Epidermal melanocyte (primary cell): ENCODE results near the gene GLB1L3.
"Not testable (repeated sequence)": the region's sequence is repeated elsewhere in the genome, so short reads cannot be mapped to it uniquely, and the experiment has no call there.

ENCODE experiments used
- DNase-seq: peaks from one replicate; pipeline ENCODE4 v3.0.0; 2011; ENCODE audit warnings: low spot score; ENCODE audit not compliant: insufficient read length

GLB1L3 gene

DNA sequence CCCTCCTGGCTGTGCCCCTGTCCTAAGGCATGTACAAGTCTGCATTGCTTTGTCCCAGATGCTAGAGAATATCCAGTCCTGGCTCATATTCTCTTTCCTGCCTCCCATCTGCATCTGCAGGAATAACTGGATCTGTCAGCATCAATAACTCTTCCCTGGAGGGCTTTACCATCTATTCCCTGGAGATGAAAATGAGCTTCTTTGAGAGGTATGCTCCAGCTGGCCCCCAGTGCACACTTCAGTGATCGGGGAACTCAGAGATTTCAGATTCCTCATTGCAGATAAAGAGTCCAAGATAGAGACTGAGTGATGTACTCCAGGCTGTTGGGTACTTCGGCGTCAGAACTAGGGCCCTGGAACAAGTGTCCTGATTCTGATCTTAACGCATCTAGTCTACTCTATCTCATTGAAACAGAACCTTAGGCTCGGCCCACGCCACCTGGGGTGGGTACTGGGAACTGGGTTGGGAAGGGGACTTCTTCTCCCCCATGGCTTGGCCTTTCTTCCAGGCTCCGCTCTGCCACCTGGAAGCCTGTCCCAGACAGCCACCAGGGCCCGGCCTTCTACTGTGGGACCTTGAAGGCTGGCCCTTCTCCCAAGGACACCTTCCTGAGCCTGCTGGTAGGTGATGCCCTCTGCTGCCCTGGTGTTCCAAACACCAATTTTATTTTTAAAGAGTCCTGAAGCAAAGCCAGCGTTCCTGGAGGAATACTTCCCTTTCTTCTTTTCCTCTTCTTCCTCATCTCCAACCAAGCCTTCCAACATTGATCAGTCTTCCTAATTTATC lies 37.8 kb downstream of the GLB1L3 start:
- no peak for DNase-seq

DNA sequence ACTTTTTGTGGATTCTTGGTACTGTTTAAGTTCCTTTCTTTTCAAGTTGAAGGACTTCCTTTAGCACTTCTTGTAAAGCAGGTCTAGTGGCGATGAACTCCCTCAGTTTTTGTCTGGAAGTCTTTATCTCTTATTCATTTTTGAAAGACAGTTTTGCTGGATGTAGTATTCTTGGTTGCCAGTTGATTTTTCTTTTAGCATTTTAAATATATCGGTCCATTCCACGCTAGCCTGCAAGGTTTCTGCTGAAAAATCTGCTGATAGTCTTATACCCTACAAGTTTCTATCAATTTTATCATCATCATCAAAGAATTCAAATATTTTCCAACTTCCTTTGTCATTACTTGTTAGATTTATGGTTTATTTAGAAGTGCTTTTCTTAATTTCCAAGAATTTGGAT lies 40.9 kb downstream of the GLB1L3 start:
- DNase-seq, result no peak

DNA sequence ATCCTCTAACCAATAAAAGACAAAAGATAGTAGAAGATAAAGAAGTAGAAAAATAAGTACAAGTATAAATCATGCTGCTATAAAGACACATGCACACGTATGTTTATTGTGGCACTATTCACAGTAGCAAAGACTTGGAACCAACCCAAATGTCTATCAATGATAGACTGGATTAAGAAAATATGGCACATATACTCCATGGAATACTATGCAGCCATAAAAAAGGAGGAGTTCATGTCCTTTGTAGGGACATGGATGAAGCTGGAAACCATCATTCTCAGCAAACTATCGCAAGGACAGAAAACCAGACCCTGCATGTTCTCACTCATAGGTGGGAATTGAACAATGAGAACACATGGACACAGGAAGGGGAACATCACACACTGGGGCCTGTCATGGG lies 45.2 kb downstream of the GLB1L3 start:
- DNase-seq, result not testable (repeated sequence)

DNA sequence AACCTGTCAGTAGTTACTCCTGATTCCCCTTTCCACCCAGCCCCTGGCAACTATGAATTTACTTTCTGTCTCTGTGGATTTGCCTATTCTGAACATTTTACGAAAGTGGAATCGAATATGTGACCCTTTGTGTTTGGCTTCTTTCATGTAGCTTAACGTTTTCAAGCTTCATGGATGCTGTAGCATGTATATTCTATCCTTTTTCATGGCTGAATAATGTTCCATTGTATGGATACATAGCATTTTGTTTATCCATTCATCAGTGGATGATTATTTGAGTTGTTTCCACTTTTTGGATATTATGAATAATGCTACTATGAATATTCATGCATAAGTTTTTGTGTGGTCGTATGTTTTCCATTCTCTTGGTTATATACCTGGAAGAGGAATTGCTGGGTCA lies 46.4 kb downstream of the GLB1L3 start:
- no peak for DNase-seq

DNA sequence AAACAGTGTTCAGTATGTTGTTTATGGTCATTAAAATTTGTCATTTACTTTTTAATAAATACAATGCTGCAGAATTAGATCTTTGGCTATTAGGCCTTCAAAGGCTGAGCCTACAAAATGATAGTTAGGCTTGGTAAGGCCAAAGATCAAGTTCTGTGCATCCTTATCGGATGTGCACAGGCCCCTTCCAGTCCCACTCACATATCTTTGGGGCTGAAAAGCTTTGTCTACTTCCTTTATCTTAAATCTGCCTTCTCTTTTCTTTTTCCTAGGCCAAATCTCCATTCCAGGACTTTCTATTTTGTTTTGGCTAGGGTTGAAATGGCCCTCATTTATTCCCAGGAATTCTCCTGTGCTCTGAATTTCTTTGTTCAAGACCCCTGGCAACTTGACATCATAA lies 52.3 kb downstream of the GLB1L3 start:
- DNase-seq, result no peak

DNA sequence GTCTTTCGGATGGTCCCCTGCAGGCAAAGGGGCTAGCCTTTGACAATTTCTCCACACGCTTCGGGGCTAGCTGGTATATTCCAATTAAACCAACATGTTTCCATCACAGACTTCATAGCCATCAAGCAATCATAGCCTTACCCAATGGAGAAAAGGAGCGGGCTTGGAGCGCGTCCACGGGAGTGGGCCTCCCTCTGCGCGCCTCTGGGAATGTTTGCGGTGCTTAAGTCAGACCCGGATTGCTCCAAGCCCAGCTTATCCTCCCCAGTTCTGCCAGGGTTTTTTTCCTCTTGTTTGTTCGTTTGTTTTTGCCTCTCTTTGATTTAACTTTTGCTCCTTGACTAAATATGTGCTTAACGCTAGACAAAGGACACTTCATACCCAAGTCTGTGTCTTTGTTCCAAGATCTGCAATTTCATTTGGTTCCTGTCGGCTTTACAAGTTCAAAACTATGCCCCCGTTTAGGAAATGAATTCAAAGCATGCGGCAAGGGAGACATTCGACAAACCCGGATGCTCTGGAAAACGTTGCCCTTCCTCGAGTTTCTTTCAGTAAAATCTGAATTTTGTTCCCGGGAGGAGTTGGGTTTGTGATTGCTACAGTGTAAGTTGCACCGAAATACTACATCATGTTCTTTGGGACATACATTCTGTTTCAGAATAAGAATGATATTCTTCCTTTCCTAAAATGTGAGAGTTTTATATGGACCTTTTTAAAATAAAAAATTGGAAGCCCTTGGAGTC lies 54.6 kb downstream of the GLB1L3 start:
- DNase-seq, result no peak

DNA sequence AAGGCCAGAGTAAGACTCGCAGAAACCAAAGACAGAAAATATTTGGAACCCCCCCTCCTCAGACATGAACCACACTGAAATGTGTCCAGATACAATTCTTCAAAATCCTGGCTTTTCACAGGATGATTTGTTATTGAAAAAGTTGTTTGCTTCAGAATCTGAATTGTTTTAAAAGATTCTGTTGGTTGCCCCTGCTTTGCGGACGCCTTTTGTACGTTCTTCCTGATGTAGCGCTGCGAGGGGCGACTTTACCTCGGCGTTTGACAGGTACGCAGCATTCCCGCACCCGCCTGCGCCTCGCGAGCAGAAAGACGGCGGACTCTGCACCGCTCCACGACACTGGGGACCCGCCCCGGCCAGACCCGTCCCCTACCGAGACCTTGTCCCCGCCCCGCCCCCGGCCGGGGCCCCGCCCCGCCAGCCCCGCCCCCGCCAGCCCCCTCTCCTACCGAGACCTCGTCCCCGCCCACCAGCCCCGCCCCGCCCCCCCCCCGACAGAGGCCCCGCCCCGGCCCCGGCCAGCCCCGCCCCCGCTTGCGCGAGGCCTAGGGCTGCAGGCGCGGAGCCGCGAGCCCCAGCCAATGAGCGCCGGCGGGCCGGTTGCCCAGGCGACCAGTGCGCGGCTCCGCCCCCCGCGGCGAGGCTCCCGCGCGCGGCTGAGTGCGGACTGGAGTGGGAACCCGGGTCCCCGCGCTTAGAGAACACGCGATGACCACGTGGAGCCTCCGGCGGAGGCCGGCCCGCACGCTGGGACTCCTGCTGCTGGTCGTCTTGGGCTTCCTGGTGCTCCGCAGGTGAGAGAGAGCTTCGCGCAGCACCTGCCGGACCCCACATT lies 55.4 kb downstream of the GLB1L3 start, which contains the start of gene GLB1L2:
Gene GLB1L2, plus strand, starts transcription at position 635 of the 835 bp plus-strand sequence. Its CDS starts 74 bp downstream, at position 709.
- DNase-seq, result peak; percentile 70

DNA sequence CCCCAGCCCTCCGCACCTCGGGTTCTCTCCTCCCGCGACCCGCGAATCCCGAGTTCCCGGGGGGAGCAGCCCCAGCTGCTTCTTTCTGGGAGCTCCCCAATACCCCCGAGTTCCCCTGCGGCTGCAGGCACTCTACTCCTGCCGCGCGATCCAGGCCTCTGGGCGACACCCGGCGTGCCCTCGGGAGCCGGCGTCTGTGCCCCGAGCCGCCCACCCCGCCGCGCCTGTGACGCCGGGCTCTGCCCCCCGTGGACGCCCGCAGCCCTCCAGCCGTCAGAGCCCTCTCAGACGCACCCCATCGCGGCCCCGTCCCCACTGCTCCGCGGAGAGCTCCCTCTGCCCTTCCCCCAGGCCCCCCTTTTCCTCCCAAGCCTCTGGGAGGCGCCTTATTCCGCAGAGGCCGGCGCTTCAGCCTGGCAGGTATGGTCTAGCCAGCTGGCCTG lies 56.0 kb downstream of the GLB1L3 start:
- DNase-seq, result no peak

DNA sequence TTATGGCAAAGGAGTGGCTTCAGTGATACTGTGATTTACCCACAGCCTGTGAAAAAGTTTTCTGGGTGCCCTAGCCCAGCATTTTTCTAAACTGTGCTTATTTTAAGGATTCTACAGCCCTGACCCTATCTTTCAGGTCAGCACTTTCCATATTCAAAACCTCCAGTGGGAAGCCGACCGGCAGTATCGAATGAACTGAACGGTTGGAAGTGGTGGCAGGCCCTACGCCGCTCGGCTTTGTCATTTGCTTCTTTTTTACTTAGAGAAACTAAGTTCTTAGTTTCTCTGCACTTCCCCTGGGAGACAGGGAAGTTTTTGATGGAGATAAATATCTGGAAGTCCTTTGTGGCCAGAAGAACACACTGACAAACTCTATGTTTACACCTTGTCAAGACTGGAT lies 56.6 kb downstream of the GLB1L3 start:
- no peak for DNase-seq

DNA sequence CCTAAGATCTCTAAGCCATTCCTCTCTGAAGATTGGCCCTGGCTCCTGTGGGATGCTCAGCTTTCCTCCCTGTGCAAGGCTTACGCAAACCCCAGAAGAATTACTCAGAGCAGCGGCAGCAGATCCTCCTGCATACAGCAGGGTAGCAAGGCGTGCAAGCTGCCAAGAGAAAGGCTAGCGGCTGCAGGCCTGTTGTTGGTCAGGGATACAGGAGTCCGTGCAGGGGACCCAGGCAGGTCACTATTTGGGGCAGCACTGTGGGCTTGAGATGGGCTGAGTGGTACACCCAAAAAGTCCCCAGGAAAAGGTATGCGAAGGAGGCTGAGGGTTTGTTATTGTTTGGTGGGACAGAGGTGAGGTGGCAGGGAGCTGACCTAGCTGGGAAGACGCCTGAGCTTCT lies 57.1 kb downstream of the GLB1L3 start:
- no peak for DNase-seq

DNA sequence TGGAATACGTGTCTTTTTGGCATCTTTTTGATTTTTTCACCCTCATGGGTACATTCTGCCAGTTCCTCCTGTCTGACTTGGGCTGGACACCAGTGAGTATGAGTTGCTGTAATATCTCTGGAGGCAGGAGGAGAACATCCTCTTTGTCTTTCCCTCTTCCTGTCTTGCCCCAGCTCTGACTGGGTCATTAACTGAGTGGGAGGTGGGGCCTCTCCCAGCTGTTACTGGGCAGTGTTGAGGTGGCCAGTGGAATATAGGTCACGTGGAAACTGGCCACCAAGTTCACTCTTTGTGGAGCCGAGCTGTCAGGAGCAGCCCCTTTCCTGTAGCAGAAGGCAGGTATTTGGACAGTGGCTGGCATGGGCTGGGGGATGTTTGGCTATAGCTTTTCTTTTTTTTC lies 57.8 kb downstream of the GLB1L3 start:
- DNase-seq, result no peak

DNA sequence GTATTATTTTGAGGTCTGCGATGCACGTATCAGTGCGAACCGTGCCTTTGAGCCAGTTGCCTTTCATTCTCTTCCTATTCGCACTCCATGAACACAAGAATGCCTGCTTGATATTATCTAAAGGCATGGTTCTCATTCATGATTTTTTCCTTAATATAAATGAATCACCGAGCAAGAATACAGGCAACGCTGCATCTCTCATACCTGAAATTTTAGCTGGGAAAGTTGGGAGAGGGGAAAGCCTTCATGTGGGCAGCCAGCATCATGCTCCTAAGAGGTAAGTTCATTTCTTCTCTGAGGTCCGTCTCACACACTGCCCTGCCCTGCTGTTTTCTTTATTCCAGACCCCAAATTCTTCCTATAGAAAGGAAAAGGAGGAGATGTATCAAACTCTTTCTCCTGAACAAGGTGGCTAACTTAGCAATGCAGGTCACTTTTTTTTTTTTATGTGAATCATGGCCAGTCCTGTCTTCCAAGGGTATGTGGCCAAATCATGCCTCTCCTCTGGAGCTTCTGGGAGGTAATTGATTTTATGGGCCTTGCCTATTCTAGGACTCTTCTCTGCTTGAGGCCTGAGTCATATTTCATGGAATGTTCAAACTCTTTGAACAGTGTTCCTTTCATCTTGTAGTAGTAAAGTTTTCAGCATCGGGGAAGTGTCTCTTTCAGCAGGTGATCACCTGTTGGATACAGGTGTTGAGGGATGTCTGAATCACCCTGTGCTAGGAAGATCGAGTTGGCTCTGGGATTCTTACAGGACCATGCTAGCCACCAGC lies 58.8 kb downstream of the GLB1L3 start:
- no peak for DNase-seq

DNA sequence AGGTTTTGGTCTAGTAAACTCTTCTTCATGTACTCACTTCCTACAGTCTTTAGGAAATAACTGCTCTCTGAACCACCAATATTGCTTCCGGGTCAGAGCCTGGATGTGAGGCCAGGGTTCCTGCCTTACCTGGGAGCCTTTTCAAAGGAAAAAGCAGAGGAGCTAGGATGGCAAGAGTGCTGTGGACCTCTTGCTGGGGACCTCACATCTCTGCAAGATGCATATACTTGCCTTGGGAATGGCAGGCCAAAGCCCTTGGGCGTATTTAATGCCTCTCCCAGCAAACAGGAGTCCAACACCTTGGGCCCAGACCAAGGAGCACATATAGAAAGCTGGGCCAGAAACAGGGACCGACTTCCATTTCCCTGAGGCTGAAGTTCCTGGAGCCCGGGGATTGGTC lies 60.9 kb downstream of the GLB1L3 start:
- no peak for DNase-seq

DNA sequence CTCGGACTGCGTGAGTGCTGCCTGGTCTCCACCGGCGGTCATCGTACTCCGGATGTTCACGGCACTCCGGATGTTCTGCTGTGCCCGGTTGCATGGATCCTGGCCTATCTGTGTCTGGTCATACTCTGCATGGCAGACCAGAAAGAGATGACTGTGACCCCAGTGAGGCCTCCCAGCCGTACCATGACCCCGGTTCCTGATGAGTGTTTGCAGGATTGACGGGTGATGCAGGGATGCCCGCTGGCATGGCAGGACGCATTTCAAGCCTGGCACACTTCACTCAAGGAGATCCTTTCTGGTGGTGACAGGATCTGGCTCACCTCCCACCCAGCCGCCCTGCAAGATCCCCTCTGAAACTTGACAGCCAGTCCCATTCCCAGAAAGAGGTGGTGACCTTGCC lies 61.9 kb downstream of the GLB1L3 start:
- no peak for DNase-seq

DNA sequence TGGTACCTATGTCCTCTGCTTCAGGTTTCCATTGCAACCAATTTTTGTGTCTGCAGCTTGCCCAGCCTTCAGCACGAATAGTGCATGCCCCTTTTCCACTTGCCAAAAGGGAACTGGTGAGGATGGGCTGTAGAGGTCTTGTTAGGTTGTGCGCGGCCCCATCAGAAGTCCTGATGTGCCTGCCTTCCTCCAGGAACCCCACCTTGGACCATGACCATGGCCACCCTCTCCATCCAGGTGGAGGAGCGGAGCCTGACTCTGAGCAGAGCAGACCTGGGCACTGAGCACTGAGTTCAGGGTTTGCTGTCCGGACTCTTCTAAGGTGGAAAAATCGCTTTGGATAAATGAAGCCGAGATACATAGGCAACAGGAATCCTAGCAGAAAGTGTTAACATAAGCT lies 62.5 kb downstream of the GLB1L3 start:
- no peak for DNase-seq

DNA sequence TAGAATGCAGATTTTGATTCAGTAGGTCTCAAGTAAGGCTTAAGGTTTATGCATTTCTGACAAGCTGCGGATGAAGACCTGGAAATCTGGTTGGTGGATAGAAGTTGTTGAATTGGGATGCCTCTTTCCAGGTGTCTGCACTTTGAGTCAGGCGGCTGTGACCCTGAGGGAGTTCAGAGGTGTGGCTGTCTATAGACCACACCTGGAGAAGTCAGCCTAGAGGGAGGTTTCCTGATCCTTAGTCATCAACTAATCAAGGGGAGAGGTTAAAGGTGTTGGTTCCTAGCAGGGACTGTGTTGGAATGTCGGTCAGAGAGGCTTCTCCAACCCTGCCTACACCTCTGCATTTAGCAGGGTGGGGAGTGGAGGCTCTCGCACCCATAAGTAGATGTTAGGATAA lies 63.6 kb downstream of the GLB1L3 start:
- DNase-seq, result no peak

DNA sequence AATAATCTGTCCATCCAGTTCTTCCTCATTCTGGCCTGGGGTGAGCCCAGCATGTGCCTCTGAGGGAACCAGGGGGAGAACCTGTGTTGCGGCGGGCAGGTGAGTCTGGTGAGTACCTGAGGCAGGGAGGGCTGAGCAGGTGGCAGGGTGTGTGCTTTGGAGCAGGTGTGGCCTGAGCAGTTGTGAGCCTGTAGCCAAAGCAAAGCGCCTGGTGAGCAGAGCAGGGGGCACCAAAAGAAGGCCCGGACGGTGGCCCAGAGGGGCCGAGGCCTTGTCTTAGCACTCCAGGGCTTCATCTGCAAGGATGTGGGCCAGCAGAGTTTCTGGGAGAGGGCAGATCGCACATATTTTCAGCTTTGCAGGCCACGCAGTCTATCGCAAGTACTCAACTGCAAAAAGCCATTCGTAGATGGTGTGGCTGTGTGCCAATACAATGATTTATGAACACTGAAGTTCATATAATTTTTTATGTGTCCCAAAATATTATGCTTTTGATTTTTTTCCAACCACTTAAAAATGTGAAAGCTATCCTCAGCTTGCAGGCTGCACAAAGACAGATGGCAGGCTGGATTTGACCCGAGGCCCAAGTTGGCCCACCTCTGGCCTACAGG lies 64.3 kb downstream of the GLB1L3 start:
- DNase-seq, result no peak

DNA sequence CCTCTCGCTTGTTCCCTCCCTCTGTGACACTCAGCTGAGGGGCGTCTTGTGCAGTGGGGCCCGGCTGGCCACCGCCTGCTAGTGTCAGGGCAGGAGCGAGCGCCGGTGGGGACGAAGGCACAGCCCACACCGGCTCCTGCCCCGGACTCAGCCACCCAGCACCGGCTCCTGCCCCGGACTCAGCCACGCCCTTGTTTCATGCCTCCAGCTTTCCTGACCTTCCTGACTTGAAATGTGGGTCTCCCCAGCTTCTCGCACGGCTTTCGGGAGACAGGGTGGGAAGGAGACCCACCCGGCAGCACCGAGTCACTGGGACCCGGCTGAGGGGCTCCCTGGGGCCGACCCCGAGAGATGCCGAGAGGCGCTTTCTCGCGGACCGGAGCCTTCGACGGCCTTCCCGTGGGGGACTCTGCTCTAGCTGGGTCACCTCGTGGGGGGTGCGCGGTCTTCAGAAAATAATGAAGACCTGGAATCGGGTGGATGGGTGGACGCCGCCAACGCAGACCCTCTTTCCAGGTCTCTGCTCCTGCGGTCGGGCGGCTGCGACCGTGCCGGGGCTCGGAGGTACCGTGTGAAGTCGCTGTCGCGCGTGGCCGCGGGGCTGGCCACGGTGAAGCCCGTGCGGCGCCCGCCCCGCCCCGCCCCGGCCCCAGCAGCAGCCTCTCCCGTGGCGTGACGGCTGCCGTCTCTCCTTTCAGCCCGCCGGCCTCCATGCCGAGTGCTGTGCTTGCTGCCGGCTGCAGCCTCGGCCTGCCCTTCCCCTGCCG lies 65.8 kb downstream of the GLB1L3 start:
- DNase-seq, result no peak

DNA sequence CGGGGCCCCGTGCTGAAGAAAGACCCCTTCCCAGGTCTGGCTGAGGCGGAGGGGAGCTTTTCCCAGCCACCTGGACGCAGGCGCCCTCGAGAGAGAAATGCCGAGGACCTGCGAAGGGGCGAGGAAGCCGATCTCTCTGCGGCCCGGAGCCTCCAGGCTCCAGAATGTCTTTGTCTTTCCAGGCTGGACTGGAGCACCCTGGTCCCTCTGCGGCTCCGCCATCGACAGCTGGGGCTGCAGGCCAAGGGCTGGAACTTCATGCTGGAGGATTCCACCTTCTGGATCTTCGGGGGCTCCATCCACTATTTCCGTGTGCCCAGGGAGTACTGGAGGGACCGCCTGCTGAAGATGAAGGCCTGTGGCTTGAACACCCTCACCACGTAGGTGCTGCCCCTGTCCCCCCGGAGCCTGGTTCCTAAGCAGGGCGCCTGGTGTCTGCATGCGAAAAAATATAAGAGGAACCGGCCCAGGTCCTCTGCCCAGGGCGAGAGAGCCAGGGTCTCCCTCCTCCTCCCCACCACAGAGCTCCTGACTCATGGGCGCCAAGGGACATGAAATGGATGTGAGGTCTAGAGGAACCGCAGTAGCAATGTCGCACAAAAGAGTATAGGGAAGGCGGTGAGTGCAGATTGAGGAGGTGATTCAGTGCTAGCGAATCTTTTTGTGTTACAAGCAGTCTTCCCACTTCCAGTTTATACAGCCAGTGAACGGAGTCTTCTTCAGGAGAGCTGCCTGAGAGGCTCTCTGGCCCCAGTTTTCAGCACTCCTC lies 66.6 kb downstream of the GLB1L3 start:
- DNase-seq, result no peak
